ENCODE measurements around the gene CRISP1. TPM values are rescaled to one million over a fixed set of nuclear protein-coding genes. Genes with fewer than 3 reads are reported as not detected.

The CRISP1 gene
- total and polyA plus RNA-seq, 10 donors = not detected

DNA sequence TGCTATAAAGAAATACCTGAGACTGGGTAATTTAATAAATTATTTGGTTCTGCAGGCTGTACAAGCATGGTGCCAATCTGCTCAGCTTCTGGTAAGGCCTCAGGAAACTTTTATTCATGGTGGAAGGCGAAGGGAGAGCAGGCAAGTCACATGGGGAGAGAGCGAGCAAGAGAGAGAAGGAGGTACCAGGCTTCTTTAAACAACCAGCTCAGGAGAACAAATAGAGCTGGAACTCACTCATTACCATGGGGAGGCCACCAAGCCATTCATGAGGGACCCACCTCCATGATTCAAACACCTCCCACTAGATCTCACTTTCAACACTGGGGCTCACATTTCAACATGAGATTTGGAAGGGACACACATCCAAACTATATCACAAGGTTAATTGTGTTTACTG is 44.9 kb upstream of the CRISP1 start:
- DNase-seq = no peak
- TF ChIP-seq, protein P1, sequence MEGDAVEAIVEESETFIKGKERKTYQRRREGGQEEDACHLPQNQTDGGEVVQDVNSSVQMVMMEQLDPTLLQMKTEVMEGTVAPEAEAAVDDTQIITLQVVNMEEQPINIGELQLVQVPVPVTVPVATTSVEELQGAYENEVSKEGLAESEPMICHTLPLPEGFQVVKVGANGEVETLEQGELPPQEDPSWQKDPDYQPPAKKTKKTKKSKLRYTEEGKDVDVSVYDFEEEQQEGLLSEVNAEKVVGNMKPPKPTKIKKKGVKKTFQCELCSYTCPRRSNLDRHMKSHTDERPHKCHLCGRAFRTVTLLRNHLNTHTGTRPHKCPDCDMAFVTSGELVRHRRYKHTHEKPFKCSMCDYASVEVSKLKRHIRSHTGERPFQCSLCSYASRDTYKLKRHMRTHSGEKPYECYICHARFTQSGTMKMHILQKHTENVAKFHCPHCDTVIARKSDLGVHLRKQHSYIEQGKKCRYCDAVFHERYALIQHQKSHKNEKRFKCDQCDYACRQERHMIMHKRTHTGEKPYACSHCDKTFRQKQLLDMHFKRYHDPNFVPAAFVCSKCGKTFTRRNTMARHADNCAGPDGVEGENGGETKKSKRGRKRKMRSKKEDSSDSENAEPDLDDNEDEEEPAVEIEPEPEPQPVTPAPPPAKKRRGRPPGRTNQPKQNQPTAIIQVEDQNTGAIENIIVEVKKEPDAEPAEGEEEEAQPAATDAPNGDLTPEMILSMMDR (IDR thresholded peaks at IDR 0.05 in 8 of 11, conservative IDR thresholded peaks at IDR 0.05 in 3 of 11) = no peak
- no peak for TF ChIP-seq POLR2A (IDR thresholded peaks at IDR 0.05)
- TF ChIP-seq POLR2AphosphoS5 (IDR thresholded peaks at IDR 0.05) = no peak
- Histone ChIP-seq H3K27me3 (replicated peaks in 1 of 7) (no peaks in the 10 kb centered on the region), H3K4me1 (no peaks in the 10 kb centered on the region), H3K27ac (no peak overlapping the region), H3K36me3 (no peaks in the 10 kb centered on the region), H3K4me3 (no peak overlapping the region), H3K9me3 (no peaks in the 10 kb centered on the region)
- 69 to 82% (median 72%) methylated on average over 2 of the region's 2 CpGs for WGBS, 5 donors
- intact Hi-C loops (cut with DNase I; ENCODE audit: low total_unique reads) = no loop called here

DNA sequence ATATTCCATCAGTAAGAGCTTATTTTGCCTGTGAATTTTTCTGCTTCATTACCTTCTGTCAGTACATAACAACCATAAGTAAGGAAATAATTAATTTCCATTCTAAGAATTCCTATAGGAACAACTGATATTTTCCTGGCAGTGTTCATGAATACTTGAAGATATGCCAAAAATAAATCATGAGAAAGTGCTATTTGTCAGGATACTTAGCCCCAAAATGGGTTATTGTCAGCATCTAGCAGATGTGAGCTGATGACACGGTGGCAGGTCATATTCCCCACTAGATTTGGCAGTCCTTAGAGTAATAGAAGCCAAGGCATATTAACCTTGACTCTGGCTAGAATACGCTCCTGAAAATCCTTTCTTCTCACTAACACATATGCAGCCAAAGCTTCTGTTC is 43.2 kb upstream of the CRISP1 start:
- Histone ChIP-seq H3K4me1 (no peaks in the 10 kb centered on the region), H3K9me3 (no peaks in the 10 kb centered on the region), H3K27ac (no peak overlapping the region), H3K36me3 (no peaks in the 10 kb centered on the region), H3K27me3 (replicated peaks in 1 of 7) (no peaks in the 10 kb centered on the region), H3K4me3 (no peak overlapping the region)
- intact Hi-C loops (cut with DNase I; ENCODE audit: low total_unique reads) = no loop called here
- no peak for TF ChIP-seq POLR2A (IDR thresholded peaks at IDR 0.05)
- TF ChIP-seq, protein P1 (IDR thresholded peaks at IDR 0.05 in 8 of 11, conservative IDR thresholded peaks at IDR 0.05 in 3 of 11) = no peak
- TF ChIP-seq POLR2AphosphoS5 (IDR thresholded peaks at IDR 0.05) = no peak
- 56 to 66% (median 62%) methylated on average over 2 of the region's 2 CpGs for WGBS, 5 donors
- DNase-seq = no peak

DNA sequence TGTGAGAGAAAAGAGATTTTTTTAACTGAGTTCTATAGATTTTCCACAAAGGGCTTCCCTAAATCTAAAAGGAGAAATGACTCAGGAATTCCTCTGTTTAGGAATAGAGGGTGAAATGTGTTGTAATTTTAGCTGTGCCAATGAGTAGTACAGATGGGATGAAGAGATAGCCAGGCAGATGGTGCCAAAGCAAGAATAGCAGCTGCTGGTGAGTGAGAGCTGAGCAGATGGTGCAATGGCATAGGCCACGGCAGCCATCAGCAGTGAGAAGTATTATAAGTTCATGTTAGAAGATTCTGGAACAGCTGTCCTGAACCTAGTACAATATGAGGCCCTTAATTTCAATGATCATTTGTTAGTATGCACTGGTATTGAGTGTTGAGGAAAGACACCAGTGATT is 40.2 kb upstream of the CRISP1 start:
- intact Hi-C loops (cut with DNase I; ENCODE audit: low total_unique reads) = no loop called here
- 44 to 79% (median 64%) methylated on average over 1 of the region's 1 CpG for WGBS, 5 donors
- no peak for TF ChIP-seq POLR2AphosphoS5 (IDR thresholded peaks at IDR 0.05)
- TF ChIP-seq, protein P1 (IDR thresholded peaks at IDR 0.05 in 8 of 11, conservative IDR thresholded peaks at IDR 0.05 in 3 of 11) = no peak
- TF ChIP-seq POLR2A (IDR thresholded peaks at IDR 0.05) = no peak
- DNase-seq = no peak
- Histone ChIP-seq H3K4me3 (no peak overlapping the region), H3K36me3 (no peaks in the 10 kb centered on the region), H3K4me1 (no peaks in the 10 kb centered on the region), H3K27me3 (replicated peaks in 1 of 7) (no peaks in the 10 kb centered on the region), H3K9me3 (no peaks in the 10 kb centered on the region), H3K27ac (no peak overlapping the region)

DNA sequence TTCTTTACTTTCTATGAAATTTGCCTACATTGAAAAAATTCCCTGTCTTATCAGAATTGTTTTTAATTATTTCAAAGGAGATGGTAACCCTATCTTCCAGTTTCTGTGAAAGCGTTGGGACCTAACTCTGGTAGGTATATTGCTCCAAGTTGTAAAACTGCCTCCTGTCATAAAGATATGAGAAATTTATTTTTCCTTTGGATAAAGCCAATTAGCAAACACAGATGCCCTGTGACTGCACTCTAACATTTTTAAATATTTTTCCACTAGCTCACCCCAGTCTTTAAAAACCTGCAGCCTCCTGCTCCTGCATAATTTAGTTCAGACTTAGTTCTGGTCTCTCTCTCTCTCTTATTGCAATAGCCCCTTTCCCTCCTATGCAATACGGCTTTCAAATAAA is 39.0 kb upstream of the CRISP1 start:
- intact Hi-C loops (cut with DNase I; ENCODE audit: low total_unique reads) = no loop called here
- H3K4me3 ChIP-seq = no peak overlapping the region
- 82 to 88% (median 83%) methylated on average over 2 of the region's 2 CpGs for WGBS, 5 donors
- H3K27ac ChIP-seq = no peak overlapping the region
- H3K4me1 ChIP-seq = no peaks in the 10 kb centered on the region
- no peak for DNase-seq
- H3K9me3 ChIP-seq = no peaks in the 10 kb centered on the region
- H3K27me3 ChIP-seq (replicated peaks in 1 of 7) = no peaks in the 10 kb centered on the region
- TF ChIP-seq POLR2A (IDR thresholded peaks at IDR 0.05) (no peak), POLR2AphosphoS5 (IDR thresholded peaks at IDR 0.05) (no peak)
- TF ChIP-seq, protein P1 (IDR thresholded peaks at IDR 0.05 in 8 of 11, conservative IDR thresholded peaks at IDR 0.05 in 3 of 11) = no peak
- H3K36me3 ChIP-seq = no peaks in the 10 kb centered on the region

Data from spleen (tissue), 11 donors.